Thyroid gland (tissue), 4 donors: ENCODE results near the gene PIGU.

Experiments
- POLR2A ChIP-seq, 2 donors: fragments of 450-650 bp; IDR thresholded peaks; one replicate each; pipeline ENCODE4 v1.6.1; 2017; ENCODE audit warnings: antibody characterized with exemption in 2 of 2, mild to moderate bottlenecking in 2 of 2, moderate library complexity in 1 of 2
- TF ChIP-seq, protein P1 (sequence below), 6 experiments: fragments of 200-600 bp in 3 of 6; fragments of 450-650 bp in 3 of 6; sonication (generic) in 3 of 6; IDR thresholded peaks; one replicate each; pipeline ENCODE4 v1.5.1; 2016 to 2019; ENCODE audit warnings: antibody characterized with exemption in 6 of 6, mild to moderate bottlenecking in 2 of 6, inconsistent platforms in 1 of 6, moderate library complexity in 1 of 6

DNA sequence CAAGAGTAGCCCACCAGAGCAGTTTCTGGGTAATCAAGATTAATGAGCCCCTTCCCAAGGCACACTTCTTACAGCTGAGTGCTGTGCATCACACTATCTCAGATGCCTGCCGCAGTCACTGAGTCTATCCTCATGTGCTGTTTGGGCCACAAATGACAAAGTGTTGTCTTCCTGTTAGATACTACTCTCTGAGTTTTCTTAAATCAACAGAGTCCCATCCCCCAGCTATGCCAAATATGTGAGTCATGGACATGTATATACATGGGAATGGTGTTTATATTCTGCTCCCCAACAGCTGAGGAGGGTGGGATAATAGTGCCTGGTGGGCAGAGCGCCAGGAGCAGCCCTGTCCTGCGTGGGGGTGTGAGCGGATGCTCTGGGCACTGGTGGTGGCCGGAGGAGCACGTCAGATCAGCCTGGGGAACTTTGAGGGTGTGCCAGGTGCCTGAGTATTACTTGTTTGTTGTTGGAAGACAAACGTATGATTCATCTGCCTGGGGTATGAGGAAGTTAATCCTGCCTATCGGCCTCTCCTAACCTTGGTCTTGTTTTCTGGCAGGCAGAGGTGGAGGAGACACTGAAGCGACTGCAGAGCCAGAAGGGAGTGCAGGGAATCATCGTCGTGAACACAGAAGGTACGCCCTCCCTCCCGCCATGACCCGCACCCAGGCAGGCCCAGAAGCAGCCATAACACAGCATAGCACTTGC lies 151.0 kb downstream of the PIGU start:
- TF ChIP-seq POLR2A (IDR thresholded peaks at IDR 0.05), result no peak
- TF ChIP-seq, protein P1, sequence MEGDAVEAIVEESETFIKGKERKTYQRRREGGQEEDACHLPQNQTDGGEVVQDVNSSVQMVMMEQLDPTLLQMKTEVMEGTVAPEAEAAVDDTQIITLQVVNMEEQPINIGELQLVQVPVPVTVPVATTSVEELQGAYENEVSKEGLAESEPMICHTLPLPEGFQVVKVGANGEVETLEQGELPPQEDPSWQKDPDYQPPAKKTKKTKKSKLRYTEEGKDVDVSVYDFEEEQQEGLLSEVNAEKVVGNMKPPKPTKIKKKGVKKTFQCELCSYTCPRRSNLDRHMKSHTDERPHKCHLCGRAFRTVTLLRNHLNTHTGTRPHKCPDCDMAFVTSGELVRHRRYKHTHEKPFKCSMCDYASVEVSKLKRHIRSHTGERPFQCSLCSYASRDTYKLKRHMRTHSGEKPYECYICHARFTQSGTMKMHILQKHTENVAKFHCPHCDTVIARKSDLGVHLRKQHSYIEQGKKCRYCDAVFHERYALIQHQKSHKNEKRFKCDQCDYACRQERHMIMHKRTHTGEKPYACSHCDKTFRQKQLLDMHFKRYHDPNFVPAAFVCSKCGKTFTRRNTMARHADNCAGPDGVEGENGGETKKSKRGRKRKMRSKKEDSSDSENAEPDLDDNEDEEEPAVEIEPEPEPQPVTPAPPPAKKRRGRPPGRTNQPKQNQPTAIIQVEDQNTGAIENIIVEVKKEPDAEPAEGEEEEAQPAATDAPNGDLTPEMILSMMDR (IDR thresholded peaks at IDR 0.05), result no peak
